T-helper 1 cell treated with Interleukin-12 subunit alpha and Interleukin-12 subunit beta and Interleukin-4 antibody, amounts not matched to agents 30 ng/mL and 1 ng/mL, for 36 hours (primary cell): ENCODE data around the gene TBC1D22A. TPM values are rescaled to one million over a fixed set of nuclear protein-coding genes. Genes with fewer than 3 reads are reported as not detected.

Source experiments
- intact Hi-C: fragments of 100-400 bp; cut with micrococcal nuclease; formaldehyde crosslinking; loops from one replicate; pipeline ENCODE4 v1.15.1; 2024
- total RNA-seq: library from RNA; stranded (reverse); gene quantifications from 2 replicates; pipeline ENCODE4 v1.2.3, GENCODE V29; 2022

TBC1D22A gene
- total RNA-seq, 1 donor from 2014 or later = 39.3 TPM

DNA sequence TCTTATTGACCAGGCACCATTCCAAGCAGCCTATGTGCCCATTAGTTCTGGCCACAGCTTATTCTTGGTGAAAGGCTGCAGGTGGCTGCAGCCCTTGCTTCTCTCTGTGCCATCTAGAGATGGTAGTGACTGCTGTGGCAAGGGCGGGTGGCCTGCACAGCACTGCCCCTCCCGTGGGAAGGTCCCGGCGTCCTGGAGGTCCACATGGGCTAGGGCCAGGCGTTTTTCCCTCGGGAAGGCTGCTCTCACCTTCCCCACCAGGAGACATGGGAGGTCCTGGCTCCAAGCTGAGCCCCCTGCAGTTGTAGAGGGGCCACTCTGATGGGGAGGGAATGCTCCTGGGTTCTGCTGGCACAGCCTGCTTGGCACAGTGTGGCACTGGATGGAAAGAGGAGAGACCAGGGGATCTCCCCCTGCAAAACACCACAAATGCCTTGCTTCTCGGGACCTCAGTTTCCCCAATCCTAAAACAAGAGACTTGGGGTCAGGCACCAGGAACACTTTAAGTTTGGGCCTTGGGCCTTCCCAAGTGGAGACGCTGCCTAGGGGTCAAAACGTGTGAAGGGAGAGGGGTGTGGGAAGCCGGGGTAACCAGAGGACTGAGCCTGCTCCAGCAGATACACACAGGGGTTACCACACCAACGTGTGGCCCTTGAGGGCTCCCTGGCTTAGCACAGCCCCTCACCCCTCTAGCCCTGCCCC is 10.0 kb upstream of the TBC1D22A start:
- intact Hi-C loops = no loop called here

DNA sequence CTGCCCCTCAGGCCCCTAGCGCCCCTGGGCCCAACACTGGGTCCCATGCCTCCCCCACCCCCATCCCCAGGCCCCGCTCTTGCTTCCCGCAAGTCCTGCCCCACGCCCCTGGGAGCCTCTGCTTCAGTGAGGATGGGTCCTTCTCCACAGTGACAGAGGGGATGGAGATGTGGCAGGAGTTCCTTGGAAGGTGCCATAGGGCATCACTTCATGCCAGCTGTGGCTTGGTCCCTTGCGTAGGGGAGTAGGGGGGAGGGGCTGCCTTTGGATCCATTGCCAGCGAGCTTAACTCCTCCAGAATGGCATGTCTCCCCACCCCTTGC is 9.5 kb upstream of the TBC1D22A start:
- intact Hi-C loops = no loop called here

DNA sequence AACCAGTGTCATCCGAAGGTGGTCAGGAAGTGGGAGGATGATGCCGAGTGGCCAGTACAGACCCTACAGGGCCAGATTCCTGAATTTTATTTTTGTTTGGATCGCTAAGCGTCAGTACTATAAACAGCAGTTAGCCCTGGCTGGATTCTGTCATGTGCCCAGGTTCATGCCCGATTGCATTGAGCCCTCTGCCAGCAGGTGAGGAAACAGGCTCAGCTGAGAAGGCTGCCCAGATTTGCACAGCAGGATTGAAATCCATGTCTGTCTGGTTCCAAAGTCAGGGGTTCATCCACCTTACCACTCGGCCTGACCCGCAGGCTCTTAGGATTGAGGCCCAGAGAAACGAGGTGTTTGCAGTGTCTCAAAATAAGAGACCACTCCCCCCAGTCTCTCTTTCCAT is 9.1 kb upstream of the TBC1D22A start:
- intact Hi-C loops = no loop called here

DNA sequence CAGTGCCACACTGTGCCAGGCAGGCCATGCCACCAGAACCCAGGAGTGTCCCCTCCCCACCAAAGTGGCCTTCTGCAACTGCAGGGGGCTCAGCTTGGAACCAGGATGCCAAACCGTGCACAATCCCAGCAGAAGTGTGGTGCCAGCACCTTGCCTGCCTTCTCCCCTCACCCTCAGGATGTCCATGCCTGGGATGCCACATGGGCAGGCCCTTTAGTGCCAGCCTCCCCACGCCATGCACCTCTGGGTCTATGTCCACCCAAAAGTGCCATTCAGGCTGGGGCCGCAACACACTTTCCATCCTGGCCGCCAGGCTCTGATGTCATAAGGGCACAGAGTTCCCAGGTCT is 8.7 kb upstream of the TBC1D22A start:
- intact Hi-C loops = no loop called here

DNA sequence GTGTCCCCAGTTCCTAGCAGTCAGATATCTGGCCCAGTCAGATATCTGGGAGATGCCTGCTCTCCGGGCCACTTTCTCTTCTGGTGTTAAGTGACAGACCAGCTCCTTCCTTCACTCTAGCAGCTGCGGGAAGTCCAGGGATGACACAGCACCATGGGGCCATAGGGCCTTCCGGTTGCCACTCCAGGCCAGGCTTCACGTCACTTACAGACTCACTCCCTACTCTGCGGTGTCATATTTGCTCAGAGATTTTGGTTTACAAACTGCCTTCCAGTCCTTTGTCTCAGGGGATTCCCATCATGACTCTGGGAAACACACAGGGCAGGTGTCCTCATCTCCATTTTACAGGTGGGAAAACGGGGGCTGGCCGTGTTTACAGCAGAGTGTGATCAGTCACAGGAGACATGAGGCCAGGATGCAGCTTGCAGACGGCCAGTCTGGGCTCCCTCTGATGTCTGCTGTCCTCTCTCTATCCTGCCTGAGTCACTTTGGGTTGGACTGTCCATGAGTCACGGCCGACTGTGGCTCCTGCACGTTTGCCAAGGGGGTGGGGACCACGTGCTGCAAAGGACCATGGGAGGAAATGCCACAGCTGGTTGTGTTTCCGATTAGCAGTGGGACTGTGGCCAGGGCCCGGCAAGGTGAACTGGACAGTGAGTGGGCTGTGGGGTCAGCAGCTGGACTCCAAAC is 8.2 kb upstream of the TBC1D22A start:
- intact Hi-C loops = no loop called here

DNA sequence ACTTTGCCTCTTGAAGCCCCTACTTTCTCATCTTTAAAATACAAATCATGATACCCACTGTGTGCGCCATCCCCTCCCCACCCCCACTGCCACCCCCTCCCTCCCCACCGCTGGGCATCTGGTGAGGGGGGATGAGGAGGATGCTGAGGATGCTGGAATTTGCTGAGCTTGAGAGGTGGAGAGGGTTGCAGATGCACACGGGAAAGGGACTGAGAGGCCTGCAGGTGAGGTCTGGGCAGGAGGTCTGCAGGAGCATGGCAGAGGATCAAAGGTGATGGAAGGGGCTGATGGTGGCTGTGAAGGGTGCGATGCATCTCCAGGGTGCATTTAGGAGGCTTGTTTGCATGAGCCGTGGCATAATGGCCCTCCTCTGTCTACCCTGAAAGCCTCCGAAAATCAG is 7.6 kb upstream of the TBC1D22A start:
- intact Hi-C loops = loop anchor here (5.0 kb wide), 1 partner anchor 1737 kb away; no protein-coding TSS in a partner anchor

DNA sequence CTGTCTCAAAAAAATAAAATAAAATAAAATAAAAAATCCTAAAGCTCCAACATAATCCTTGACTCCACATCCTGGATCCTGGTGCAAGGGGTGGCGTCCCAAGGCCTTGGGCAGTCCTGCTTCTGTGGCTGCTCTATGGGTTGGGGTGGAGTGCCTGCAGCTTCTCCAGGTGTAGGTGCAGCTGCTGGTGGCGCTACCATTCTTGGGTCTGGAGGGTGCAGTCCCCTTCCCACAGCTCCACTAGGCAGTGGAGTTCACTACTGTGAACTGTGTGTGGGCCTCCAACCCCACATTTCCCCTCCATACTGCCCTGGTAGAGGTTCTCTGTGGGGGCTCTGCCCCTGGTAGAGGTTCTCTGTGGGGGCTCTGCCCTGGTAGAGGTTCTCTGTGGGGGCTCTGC is 6.9 kb upstream of the TBC1D22A start:
- intact Hi-C loops = loop anchor here (5.0 kb wide), 1 partner anchor 1737 kb away; no protein-coding TSS in a partner anchor

DNA sequence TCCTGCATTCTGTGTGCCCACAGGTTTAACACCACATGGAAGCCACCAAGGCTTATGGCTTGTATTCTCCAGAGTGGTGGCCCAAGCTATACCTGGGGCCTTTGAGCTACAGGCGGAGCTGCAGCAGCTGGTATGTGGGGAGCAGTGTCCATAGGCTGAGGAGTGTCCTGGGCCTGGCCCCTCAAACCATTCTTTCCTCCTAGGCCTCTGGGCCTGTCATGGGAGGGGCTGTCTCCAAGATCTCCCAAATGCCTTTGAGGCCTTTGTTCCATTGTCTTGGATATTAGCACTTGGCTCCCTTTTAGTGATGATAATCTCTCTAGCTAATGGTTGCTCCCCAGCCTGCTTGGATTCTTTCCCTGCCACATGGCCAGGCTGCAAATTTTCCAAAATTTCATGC is 6.4 kb upstream of the TBC1D22A start:
- intact Hi-C loops = loop anchor here (5.0 kb wide), 1 partner anchor 1736 kb away; no protein-coding TSS in a partner anchor

DNA sequence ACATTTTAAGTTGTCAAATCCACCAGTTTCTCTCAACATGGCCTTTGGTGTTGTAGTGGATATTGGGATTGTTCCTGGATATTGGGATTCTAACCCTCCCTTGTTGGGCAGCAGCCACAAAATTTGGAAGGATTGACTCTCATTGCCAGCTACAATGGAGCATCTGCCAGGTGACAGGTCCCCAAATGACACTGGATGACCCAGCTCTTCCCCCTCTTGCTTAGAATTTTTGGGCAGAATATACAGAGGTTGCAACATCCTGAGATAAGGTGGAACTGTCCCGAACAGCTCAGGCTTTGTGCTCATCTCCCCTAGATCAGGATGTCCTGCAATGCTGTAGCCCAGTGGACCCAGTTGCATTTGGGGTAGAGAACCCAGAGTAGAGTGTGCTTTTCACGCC is 5.3 kb upstream of the TBC1D22A start:
- intact Hi-C loops = loop anchor here (5.0 kb wide), 1 partner anchor 1735 kb away; no protein-coding TSS in a partner anchor

DNA sequence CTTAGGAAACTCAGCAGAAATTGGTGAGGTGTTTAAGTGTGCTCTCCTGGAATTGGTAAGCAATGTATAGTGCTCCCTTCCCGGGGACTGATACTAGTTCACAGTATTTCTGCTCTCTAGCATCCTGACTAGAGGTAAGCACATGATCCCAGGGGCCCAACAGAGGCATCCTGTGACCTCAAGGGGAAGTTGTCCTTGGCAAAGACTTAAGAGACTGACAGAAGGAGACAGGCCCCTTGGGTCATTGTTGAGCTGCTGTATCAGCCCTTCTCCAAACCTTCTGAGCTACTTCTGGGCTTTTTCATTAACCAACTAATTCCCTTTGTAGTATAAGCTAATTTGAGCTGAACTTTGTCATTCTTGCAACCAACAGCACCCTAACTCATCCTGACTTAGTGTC is 4.3 kb upstream of the TBC1D22A start:
- intact Hi-C loops = loop anchor here (1.0 to 5.0 kb wide), 3 partner anchors 45 to 1734 kb away; no protein-coding TSS in a partner anchor

DNA sequence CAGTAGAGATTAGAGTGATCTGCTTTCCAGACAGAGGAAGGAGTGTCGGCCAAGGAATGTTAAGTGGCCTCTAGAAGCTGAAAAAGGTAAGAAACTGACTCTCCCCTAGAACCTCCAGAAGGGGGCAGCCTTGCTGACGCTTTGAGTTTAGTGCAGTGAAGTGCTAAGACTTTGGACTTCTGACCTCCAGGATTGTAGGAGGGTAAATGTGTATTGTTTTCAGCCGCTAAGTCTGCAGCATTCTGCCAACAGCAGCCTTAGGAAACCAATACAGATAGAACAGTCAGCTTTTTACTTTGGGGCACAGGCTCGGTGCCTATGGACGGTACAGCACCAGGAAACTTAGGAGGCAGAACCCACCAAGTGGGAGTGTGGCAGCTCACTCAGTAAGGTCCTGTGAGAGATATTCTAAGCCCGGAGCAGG is 3.6 kb upstream of the TBC1D22A start:
- intact Hi-C loops = loop anchor here (1.0 to 5.0 kb wide), 3 partner anchors 44 to 1733 kb away; no protein-coding TSS in a partner anchor

DNA sequence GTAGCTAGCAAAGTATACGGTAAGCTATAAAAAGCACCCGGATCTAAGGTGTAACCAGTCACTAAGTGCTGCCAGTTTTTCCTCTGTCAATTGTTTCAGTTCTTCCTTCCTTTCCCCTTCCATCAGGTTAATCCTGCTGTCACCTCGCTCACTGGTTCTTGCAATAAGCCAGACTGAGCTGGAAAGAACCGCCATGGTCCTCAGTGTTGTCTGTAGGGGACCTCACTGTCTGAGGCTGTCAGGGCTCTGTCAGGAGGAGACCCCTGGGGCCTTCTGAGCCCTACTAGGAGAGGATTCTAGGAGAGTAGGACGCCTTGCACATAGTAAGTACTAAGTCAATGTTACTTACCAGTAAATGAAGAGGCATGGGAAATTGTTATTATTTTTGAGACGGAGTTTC is 1.4 kb upstream of the TBC1D22A start:
- intact Hi-C loops = loop anchor here (5.0 kb wide), 1 partner anchor 184 kb away; no protein-coding TSS in a partner anchor

DNA sequence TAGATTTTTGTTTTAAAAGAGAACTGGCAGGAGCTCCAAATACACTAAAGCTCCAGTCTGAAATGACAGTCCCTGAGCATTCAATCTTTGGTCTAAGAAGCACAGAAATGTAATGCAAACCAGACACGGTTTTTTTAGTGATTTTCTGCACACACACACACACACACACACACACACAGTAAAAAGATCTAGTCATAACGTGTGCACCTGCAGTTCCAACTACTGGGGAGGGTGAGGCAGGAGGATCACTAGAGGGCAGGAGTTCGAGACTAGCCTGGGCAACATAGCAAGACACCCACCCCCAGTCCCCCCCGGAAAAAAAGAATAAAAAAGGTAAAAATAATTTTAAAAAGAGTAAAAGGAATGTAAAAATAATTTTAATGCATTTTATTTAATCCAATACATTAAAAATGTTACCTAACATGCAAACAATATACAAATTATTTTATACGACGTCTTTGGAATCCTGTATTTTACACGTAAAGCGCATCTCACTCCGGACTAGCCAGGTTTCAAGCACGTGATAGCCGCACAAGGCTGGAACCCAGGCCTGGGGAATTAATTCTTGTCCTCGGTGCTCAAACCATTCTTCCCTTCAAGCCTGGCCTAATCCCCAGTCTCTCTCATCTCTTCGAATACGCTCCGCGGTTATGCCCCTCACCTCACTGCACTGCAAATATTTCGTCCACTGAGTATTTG is 762 bp upstream of the TBC1D22A start:
- intact Hi-C loops = loop anchor here (1.0 to 5.0 kb wide), 9 partner anchors 22 to 726 kb away; partner anchors contain the start of gene GTSE1

DNA sequence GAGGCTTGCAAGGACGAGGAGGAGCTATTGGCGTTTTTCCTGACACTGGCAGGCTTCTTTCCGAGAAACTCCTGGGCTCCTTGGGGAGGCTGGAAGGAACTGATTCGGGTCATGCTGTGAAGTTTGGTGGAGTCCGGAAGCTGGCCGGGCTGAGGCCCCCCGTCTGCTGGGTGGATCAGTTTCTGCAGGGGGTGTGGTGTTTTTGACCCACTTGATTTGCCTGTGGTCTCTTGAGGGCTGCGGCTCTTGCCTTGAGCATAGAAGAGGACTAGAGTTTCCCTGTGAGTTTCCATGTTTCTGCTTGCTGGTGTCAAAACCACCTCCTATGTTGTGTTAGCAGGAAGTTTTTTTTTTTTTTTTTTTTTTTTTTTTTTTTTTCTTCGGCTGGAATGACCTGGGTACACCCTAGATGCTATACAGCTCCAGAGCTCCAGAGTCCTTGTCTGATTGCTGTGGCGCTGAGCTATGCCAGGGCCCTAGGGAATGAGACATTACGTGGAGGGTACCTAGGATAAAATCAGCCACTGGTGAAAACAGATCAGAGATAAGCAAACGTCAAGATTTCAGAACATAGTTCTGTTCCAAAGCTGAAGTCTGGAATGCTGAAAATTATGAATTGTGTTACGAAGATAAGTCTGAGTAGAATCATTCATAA is 728 bp downstream of the TBC1D22A start:
- intact Hi-C loops = loop anchor here (5.0 kb wide), 1 partner anchor 186 kb away; no protein-coding TSS in a partner anchor

DNA sequence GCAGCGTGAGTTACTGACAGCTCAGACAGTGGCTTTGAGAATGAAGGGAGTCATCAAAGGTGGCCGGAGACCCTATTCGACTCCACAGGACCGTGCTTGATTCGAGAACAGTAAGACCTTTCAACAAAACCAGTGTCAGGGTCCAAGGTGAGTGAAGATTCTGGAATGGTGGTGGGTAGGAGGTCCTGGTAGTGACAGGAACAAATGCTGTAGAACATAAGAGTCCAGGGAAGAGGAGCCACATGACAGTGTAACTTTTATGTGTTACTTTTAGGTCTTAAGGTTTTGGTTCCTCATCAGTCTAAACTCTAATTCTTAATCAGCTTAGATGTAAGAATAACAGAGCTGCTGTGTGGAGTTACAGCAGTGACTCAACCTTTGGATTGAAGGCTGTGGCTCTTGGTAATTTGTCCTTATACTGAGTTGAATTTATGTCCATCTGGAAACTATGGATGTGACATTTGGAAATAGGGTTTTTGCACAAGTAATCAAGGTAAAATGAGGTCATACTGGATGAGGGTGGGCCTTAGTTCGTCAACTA is 1.8 kb downstream of the TBC1D22A start:
- intact Hi-C loops = loop anchor here (5.0 kb wide), 1 partner anchor 187 kb away; no protein-coding TSS in a partner anchor

DNA sequence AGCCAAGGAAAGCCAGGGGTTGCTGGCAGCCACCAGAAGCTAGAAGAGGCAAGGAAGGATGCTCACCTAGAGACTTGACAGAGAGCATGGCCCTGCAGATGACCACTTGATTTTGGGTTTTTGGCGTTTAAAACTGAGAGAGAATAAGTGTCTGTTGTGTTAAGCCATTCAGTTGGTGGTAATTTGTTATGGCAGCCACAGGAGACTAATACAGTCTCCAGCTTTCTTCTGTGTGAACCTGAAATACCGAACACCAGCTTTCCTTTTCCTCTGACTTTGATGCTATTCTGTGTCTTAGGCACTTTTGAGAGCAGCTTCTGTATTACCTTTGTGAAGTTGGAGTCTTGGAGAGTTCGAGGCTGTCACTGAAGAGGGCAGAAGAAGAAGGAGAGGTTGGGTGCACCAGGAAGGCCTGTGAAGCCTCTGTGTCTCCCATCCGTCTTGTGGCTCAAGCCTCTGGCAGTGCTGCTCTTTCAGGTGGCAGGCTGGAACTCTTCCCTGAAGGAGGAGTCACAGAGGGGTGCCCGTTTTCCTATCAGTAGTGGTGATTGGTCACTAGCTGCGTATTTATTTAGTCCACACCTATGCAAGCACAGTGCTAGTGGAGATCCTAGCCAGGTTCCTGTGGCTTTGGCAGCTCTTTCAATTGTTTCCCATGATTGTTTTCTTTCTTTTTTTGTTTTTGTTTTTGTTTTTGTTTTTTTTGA is 2.5 kb downstream of the TBC1D22A start:
- intact Hi-C loops = loop anchor here (5.0 kb wide), 1 partner anchor 188 kb away; no protein-coding TSS in a partner anchor

DNA sequence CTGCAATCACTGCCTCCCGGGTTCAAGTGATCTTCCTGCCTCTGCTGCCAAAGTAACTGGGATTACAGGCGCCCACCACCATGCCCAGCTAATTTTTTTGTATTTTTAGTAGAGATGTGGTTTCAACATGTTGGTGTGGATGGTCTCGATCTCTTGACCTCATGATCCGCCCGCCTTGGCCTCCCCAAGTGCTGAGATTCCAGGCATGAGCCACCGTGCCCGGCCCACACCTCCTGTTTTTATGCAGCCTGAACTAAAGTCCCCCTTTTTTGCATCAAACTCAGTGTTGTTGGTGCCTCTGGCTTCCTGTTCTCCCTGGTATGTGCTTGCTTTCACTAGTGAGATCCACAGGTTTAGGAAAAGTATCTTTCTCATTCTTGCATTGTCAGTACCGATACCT is 4.2 kb downstream of the TBC1D22A start:
- intact Hi-C loops = no loop called here

DNA sequence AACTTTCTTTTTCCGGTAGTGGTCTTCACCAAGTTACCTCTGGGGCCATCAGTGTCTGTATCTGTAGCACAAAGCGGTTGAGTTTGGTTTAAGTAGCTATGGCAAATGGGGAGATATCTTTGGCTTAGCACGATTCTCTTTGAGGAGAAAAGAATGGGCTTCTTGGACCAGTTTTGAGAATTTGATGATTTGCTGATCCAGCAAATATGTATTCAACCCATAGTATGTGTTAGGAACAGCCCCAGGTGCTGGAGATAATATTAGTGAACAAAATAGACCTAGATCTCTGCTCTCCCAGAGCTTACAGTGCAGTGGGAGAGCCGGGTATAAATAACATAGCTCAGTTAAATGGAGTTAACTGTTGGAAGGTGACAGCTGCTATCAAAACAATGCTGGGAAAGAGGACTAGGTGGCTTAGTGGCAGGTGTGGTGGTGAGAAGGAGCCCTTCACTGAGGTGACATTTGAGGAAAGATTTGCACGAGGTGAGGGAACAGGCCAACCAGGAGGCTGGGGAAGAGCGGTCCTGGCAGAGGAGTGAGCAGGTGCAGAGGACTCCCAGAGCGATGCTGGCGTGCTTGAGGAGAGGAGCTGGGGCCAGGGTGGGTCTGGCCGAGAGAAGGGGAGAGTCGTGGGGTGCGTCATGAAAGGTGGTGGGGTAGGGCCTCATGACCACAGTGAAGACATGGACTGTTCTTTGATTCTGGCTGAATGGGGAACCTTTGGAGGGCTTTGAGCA is 5.0 kb downstream of the TBC1D22A start:
- intact Hi-C loops = no loop called here

DNA sequence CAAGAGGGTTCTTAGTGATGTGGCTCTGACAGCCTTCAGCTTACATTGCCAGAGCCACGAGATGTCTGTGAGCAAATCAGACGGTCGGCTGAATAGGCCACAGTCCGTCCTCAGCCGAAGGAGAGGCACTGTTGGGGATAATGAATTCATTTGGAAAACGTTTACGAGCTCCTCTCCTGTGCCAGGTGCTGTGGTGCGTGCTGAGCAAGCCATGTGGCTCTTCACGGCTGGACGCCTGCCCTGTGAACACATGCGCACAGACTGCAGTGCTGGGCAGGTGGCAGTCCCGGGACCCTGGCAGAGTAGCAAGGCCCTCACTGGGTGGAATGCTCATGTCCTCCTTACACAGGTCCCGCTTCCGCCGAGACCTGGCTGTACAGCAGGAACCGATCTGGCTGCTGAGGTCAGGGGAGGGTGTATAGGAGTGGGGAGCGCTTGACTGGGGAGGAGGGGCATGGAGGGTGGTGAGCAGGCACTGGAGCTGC is 6.8 kb downstream of the TBC1D22A start:
- intact Hi-C loops = no loop called here

DNA sequence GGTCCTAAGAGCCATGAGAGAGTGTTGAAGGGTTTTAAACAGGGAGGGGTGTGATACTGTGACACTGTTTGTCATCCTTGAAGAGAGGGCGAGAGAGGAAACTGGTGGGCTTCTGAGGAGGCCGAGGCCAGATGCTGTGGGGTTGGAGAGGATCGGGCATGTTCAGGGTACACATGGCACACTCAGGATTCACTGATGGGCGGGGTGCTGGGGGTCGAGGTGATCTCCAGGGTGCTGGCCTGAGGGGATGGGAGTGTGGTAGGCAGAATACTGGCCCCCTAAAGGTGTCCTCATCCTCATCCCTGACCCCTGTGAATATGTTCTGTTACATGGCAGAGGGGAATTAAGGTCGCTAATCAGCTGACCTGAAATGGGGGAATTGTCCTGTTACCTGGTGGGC is 7.3 kb downstream of the TBC1D22A start:
- intact Hi-C loops = no loop called here
